ENCODE results near the gene PRKAG2.

The PRKAG2 gene

GRCh38 chr7:151709141-151710038 lies 167.5 kb downstream of the PRKAG2 start:
- DNase-seq (ENCODE audit: low read depth) = no peak

DNA sequence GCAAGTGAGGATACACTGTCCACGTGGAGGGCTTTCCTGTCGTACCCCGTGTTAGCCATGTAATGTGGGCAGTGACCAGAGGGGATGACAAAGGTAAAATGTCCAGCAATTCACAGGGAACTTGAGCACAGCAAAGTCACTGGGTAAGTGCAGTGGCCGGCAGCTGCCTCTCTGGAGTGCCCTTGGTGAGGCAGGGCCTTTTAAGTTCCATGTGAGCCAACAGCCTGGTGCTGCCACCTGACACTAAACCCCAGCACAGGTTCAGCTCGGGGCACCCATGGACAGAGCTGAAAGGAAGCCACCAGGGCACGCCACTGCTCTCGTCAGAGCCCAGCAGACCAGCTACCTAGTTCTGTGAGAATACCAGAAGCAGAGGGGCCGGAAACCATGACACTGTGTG lies 168.3 kb downstream of the PRKAG2 start:
- DNase-seq (ENCODE audit: low read depth) = no peak

DNA sequence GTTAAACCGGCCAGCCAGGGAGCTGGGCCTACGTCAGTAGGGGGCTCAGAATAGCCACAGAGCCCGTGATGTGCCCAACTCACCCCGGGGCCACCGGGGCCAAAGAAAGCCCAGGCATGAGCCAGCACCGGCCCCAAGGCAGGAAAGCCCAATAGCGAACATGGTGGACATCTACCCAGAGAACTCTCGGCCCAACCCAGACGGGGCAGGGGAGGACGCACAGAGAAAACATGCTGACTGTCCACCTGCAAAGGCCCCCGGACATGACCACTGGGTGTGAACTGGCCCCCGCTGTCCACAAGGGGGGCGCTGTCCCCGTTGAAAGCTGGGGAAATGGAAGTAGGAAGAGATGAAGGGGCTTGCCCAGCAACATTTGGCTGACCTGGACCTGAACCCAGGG lies 169.2 kb downstream of the PRKAG2 start:
- no peak for DNase-seq (ENCODE audit: low read depth)

GRCh38 chr7:151707105-151707469 lies 169.8 kb downstream of the PRKAG2 start:
- DNase-seq (ENCODE audit: low read depth) = no peak

GRCh38 chr7:151706277-151707104 lies 170.4 kb downstream of the PRKAG2 start:
- DNase-seq (ENCODE audit: low read depth) = no peak

- DNase-seq (ENCODE audit: low read depth) = no peak
Observed at GRCh38 chr7:151705636-151706276, 171.2 kb downstream of the PRKAG2 start.

- no peak for DNase-seq (ENCODE audit: low read depth)
Observed at GRCh38 chr7:151704960-151705635, 171.8 kb downstream of the PRKAG2 start.

GRCh38 chr7:151704299-151704959 lies 172.5 kb downstream of the PRKAG2 start:
- DNase-seq (ENCODE audit: low read depth) = no peak

GRCh38 chr7:151702961-151703360 lies 174.0 kb downstream of the PRKAG2 start:
- DNase-seq (ENCODE audit: low read depth) = no peak

DNA sequence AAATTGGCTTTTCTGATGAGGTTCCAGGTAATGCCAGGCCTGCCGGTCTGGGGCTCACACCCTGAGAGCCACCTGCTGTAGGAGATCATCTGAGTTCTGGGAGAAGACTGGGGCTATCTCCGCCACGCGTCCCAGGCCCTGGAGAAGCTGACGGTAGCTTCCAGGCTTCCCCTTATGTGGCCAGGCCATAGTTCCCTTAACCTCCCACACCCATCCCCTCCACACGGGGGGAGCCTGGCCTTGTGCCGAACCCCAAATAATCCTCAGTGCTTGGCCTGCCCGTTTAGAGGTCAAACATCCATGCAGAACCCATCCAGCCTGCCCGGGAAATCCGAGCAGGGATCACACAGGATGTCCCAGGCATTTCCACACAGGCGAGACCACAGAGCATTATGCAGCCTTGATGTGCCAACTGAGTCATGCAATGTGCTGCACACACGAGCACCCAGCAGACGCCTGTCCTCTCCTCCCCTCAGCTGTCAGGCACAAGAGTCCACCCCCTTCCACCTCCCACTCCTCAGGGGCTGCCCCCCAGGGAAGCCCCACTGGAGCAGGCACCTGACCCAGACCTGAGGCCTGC lies 176.2 kb downstream of the PRKAG2 start:
- DNase-seq (ENCODE audit: low read depth) = no peak

DNA sequence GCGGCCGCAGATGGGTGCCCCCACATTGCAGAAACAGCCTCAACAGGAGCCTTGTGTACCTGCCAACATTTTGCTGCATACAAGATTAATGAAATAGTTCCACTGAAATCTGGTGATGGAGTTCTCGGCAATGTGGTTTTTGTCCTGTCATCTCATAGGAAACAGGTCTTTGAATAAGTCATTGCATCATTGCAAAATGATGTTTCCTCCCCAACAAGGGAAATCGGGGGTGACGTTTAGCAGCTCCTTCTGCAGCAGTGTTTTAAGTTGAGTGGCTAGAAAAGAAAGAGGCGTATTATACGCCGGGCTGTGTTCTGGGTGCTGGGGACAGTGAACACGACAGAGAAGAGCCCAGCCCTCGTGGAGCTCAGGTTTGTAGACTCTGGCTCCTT lies 177.0 kb downstream of the PRKAG2 start:
- DNase-seq (ENCODE audit: low read depth) = no peak

GRCh38 chr7:151699147-151699927 lies 177.6 kb downstream of the PRKAG2 start:
- DNase-seq (ENCODE audit: low read depth) = peak; percentile 68

- no peak for DNase-seq (ENCODE audit: low read depth)
Observed at GRCh38 chr7:151697942-151698341, 179.0 kb downstream of the PRKAG2 start.

- DNase-seq (ENCODE audit: low read depth) = no peak
Observed at GRCh38 chr7:151697515-151697895, 179.4 kb downstream of the PRKAG2 start.

DNA sequence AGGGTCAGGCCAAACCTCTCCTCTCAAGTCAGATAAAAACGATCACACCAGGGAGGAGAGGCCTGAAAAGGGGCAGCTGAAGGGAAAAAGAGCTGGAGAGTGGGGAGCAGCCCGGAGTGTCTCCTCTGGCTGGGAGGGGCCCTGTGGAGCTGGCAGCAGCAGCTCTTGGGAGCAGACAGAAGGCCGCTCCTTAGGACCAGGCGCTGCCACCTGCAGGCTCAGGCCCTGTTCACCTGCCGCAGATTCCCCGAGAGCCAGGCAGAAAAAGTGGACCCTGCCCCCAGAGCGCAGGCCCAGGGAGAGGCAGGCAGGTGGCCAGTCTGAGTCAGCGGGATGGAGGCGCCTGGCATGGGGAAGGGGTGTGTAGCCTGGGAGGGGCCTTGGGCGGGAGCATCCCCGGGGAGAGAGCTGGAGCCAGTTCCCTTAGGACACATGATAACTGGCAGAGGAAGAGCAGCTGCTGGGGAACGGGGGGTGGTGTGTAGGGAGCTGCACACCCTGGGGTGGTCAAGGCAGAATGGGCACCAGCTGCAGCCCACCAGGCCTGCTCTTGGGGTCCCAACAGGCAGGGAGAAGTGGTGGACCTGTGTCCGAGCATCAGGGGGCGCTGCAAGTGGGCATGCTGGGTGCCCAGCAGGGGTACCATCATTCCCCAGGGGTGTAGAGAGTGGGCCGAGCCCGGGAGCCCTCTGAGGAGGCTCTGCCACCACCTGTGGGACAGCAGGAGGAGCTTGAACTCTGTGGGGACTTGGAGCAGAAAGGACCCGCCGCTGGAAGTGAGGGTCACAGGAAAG lies 180.0 kb downstream of the PRKAG2 start:
- no peak for DNase-seq (ENCODE audit: low read depth)

GRCh38 chr7:151695951-151696541 lies 180.9 kb downstream of the PRKAG2 start:
- no peak for DNase-seq (ENCODE audit: low read depth)

DNA sequence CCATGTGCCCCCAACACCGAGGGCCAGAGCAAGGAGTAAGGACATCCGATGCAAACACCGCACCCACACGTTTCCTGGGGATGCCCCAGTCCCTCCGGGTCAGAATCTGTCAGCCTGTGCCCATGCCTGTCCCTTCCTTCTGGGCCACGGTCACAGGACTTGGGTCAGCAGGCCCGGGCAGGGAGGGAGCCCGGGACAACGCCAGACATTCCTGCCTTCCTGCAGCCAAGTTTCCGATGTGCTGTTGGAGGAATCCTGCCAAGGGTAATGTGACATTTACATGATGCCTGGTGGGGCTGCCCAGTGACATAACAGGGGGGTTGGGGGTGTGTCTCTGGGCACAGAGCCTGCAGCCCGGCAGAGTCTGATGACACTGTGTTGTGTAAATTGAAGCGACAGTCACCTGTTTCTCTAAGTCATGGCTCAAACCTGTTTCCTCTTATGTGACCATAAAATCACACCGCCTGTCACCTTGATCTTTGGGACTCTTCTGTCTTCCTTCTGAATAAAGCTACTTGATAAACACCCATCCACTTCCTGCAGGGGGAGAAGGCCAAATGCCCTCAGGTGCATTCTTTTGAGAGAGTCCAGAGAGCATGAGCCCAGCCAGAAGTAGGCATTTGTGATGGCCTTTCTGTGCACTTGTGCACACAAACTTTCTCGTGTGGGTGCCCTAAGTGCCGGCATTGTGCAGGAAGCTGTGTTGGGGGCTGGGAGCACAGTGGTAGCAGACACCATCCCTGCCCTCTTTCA lies 181.9 kb downstream of the PRKAG2 start:
- DNase-seq (ENCODE audit: low read depth) = no peak

GRCh38 chr7:151694441-151694827 lies 182.5 kb downstream of the PRKAG2 start:
- no peak for DNase-seq (ENCODE audit: low read depth)

Measured in HS-5 (cell line).